Measurements from ENCODE around the gene PFDN2. TPM values are rescaled to one million over a fixed set of nuclear protein-coding genes. Genes with fewer than 3 reads are reported as not detected.

PFDN2 gene
- total and polyA plus RNA-seq, 2 of the 8 experiments (the other 6 are each of a cell fraction or from before 2014, with no cell fraction given) = 66.2 to 71.2 TPM

- TF ChIP-seq JUND (IDR thresholded peaks at IDR 0.05; ENCODE audit: low read length) (no peak), TAF1 (IDR thresholded peaks at IDR 0.05; ENCODE audit: low read depth, low read length) (no peak), RFX5 (IDR thresholded peaks at IDR 0.05; ENCODE audit: borderline replicate concordance, low read depth, low read length) (no peak), CHD2 (IDR thresholded peaks at IDR 0.05; ENCODE audit: low read length) (no peak), CHD1 (IDR thresholded peaks at IDR 0.05; ENCODE audit: low read depth, low read length) (no peak), BACH1 (IDR thresholded peaks at IDR 0.05; ENCODE audit: low read length) (no peak), RAD21 (IDR thresholded peaks at IDR 0.05 in 1 of 2, conservative IDR thresholded peaks at IDR 0.05 in 1 of 2; ENCODE audit: low read depth in 2 of 2, low read length in 2 of 2) (no peak)
These were observed 48.6 kb downstream of the PFDN2 start (continued) for GRCh38 chr1:161069241-161069640.

Data from H1 (cell line).